Uterus (tissue), 4 donors: ENCODE data around the gene KCNV2. TPM values are rescaled to one million over a fixed set of nuclear protein-coding genes. Genes with fewer than 3 reads are reported as not detected.

ENCODE experiments used
- DNase-seq, 2 donors: peaks; one replicate each; pipeline ENCODE4 v3.0.0-alpha.2; 2019 to 2020
- H3K27ac ChIP-seq, 2 donors: fragments of 200-600 bp; sonication (generic); 1 replicate in 1 of 2; 2 replicates in 1 of 2; pipeline ENCODE4 v1.5.1; 2016 to 2018
- H3K27me3 ChIP-seq, 2 donors: fragments of 200-600 bp; sonication (generic); one replicate each; pipeline ENCODE4 v1.5.1; 2018 to 2019; ENCODE audit warnings: control low read depth in 1 of 2
- H3K36me3 ChIP-seq, 2 donors: fragments of 200-600 bp; sonication (generic); one replicate each; pipeline ENCODE4 v1.5.1; 2019; ENCODE audit warnings: control low read depth in 1 of 2
- H3K4me1 ChIP-seq, 2 donors: fragments of 200-600 bp; sonication (generic); one replicate each; pipeline ENCODE4 v1.5.1; 2018 to 2019; ENCODE audit warnings: control low read depth in 1 of 2
- H3K4me3 ChIP-seq, 2 donors: fragments of 200-600 bp; sonication (generic); 1 replicate in 1 of 2; 2 replicates in 1 of 2; pipeline ENCODE4 v1.5.1; 2018 to 2019; ENCODE audit warnings: mild to moderate bottlenecking in 1 of 2
- H3K9me3 ChIP-seq, 2 donors: fragments of 200-600 bp; sonication (generic); one replicate each; pipeline ENCODE4 v1.5.1; 2019; ENCODE audit warnings: control low read depth in 1 of 2
- POLR2A ChIP-seq, 2 donors: fragments of 450-650 bp; IDR thresholded peaks; one replicate each; pipeline ENCODE4 v1.6.1; 2016; ENCODE audit warnings: antibody characterized with exemption in 2 of 2, mild to moderate bottlenecking in 1 of 2, moderate library complexity in 1 of 2
- intact Hi-C: fragments of 100-400 bp; cut with DNase I; formaldehyde crosslinking; loops from one replicate; pipeline ENCODE4 v1.15.1; 2023; ENCODE audit warnings: low total_unique reads
- total RNA-seq, 4 donors: library from RNA; depleted of rRNA in 3 of 4; stranded (reverse); fragments of >200 nt in 3 of 4; gene quantifications; one replicate each; pipeline versions ENCODE4 v1.1.0 to v1.2.4, GENCODE V29; 2014 to 2023
- TF ChIP-seq, protein P1 (sequence below), 4 experiments: fragments of 200-600 bp in 2 of 4; fragments of 450-650 bp in 2 of 4; sonication (generic) in 2 of 4; IDR thresholded peaks; one replicate each; pipeline ENCODE4 v1.5.1; 2016 to 2019; ENCODE audit warnings: antibody characterized with exemption in 4 of 4, mild to moderate bottlenecking in 2 of 4, moderate library complexity in 1 of 4
- donor health status: DM: yes; HTN: yes; CAD: no.

KCNV2 gene
- total RNA-seq, 4 donors from 2014 or later, result not detected

GRCh38 chr9:2725126-2725525 is 7.8 kb downstream of the KCNV2 start:
- TF ChIP-seq, protein P1, sequence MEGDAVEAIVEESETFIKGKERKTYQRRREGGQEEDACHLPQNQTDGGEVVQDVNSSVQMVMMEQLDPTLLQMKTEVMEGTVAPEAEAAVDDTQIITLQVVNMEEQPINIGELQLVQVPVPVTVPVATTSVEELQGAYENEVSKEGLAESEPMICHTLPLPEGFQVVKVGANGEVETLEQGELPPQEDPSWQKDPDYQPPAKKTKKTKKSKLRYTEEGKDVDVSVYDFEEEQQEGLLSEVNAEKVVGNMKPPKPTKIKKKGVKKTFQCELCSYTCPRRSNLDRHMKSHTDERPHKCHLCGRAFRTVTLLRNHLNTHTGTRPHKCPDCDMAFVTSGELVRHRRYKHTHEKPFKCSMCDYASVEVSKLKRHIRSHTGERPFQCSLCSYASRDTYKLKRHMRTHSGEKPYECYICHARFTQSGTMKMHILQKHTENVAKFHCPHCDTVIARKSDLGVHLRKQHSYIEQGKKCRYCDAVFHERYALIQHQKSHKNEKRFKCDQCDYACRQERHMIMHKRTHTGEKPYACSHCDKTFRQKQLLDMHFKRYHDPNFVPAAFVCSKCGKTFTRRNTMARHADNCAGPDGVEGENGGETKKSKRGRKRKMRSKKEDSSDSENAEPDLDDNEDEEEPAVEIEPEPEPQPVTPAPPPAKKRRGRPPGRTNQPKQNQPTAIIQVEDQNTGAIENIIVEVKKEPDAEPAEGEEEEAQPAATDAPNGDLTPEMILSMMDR (IDR thresholded peaks at IDR 0.05), result no peak
- no peak for TF ChIP-seq POLR2A (IDR thresholded peaks at IDR 0.05)
- Histone ChIP-seq H3K27ac (no peak overlapping the region), H3K4me1 (no peaks in the 10 kb centered on the region), H3K27me3 (no peaks in the 10 kb centered on the region), H3K4me3 (no peak overlapping the region), H3K36me3 (no peaks in the 10 kb centered on the region), H3K9me3 (no peaks in the 10 kb centered on the region)
- no peak for DNase-seq
- intact Hi-C loops, result no loop called here

- intact Hi-C loops, result no loop called here
- no peak for DNase-seq
- no peaks in the 10 kb centered on the region for H3K4me1 ChIP-seq
Observed at GRCh38 chr9:2725898-2726649, 8.8 kb downstream of the KCNV2 start.

DNA sequence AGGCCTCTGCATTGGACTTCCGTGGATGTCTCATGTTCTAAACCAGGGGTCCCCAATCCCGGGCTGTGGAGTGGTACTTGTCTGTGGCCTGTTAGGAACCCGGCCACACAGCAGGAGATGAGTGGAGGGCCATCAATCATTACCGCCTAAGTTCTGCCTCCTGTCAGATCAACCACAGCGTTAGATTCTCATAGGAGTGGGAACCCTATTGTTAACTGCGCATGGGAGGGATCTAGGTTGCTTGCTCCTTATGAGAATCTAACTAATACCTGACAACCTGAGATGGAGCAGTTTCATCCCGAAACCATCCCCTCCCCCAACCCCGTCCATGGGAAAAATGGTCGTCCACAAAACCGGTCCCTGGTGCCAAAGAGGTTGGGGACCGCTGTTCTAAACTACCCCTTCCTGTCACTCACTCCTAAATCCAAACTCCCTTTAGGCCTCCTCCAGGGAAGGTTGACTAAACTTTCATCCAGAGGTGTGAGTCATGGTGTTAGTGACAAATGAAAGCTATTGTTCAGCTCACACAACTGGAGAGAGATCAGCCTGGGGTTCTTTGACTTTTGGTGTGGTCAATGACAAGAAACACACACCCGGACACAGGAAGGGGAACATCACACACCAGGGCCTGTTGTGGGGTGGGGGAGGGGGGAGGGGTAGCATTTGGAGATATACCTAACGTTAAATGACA is 9.5 kb downstream of the KCNV2 start:
- Histone ChIP-seq H3K27ac (peak overlapping the region in 1 of 2 donors; percentile 36), H3K27me3 (no peaks in the 10 kb centered on the region), H3K4me3 (no peak overlapping the region), H3K36me3 (no peaks in the 10 kb centered on the region), H3K9me3 (no peaks in the 10 kb centered on the region), H3K4me1 (no peaks in the 10 kb centered on the region)
- intact Hi-C loops, result no loop called here
- DNase-seq, result no peak
- TF ChIP-seq, protein P1 (IDR thresholded peaks at IDR 0.05), result no peak
- no peak for TF ChIP-seq POLR2A (IDR thresholded peaks at IDR 0.05)

More at GRCh38 chr9:2725898-2726649, 8.8 kb downstream of the KCNV2 start:
- Histone ChIP-seq H3K27me3 (no peaks in the 10 kb centered on the region), H3K4me3 (no peak overlapping the region), H3K9me3 (no peaks in the 10 kb centered on the region), H3K27ac (peak overlapping the region in 1 of 2 donors; percentile 36), H3K36me3 (no peaks in the 10 kb centered on the region)
- no peak for TF ChIP-seq POLR2A (IDR thresholded peaks at IDR 0.05)
- TF ChIP-seq, protein P1 (IDR thresholded peaks at IDR 0.05), result no peak

DNA sequence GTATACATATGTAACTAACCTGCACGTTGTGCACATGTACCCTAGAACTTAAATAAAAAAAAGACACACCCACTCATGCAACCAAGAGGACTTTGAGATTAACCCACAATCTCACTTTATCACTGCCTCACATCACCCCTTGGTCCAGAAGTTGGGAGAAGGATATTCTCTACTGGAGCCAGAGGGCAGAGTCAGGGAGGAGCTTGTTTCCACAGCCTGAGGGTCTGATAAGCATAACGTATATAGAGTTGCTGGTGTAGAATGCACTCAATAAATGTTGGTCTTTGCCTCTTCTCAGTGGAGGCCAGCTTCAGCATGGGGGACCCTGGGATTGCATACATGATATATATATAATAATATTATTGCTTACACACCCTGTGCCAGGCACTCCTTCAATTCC is 10.1 kb downstream of the KCNV2 start:
- Histone ChIP-seq H3K36me3 (no peaks in the 10 kb centered on the region), H3K4me1 (no peaks in the 10 kb centered on the region), H3K4me3 (no peak overlapping the region), H3K9me3 (no peaks in the 10 kb centered on the region), H3K27me3 (no peaks in the 10 kb centered on the region), H3K27ac (no peak overlapping the region)
- DNase-seq, result no peak
- intact Hi-C loops, result no loop called here
- TF ChIP-seq POLR2A (IDR thresholded peaks at IDR 0.05), result no peak
- TF ChIP-seq, protein P1 (IDR thresholded peaks at IDR 0.05), result no peak

DNA sequence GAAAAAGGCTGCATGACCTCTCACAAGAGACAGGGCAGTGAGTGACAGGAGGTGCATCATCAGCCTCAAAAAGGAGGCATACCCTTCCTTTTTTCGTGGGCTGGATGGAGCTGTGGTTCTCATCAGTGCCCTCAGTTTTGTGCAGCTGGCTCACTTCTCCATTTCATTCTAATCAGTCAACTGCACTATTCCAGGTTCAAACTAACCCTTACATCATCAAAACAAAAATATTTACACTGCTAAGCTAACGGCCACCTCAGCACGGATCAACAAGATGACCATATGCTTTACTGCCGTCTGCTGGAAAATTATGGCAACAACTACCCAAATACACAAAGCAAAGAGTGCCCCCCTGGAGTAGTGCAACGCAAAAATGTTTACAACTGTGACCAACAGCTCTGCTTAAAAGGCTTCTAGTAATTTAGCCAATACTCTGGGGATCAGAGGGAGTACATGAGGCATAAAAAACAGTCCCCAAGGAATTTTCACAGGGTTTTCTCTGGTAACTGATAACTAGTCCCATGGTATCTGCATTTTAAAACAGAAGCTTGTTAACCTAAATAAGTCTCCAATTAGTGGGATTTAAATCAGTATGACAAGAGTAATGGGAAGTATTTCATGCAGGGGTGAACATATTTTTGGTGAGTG is 10.8 kb downstream of the KCNV2 start:
- Histone ChIP-seq H3K4me1 (no peaks in the 10 kb centered on the region), H3K27me3 (no peaks in the 10 kb centered on the region), H3K4me3 (no peak overlapping the region), H3K9me3 (no peaks in the 10 kb centered on the region), H3K36me3 (no peaks in the 10 kb centered on the region), H3K27ac (peak overlapping the region in 1 of 2 donors; percentile 35)
- TF ChIP-seq, protein P1 (IDR thresholded peaks at IDR 0.05), result peak; percentile 55 to 76 (median 70)
- TF ChIP-seq POLR2A (IDR thresholded peaks at IDR 0.05), result no peak
- DNase-seq, result peak; percentile 36 to 60
- intact Hi-C loops, result no loop called here
